Osteoblast (primary cell): ENCODE data around the gene HSP90AA1. TPM values are rescaled to one million over a fixed set of nuclear protein-coding genes. Genes with fewer than 3 reads are reported as not detected.

ENCODE experiments used
- DNase-seq: peaks from one replicate; pipeline ENCODE4 v3.0.0; 2011; ENCODE audit warnings: low spot score, mixed read lengths; ENCODE audit not compliant: insufficient read length; ENCODE audit errors: missing footprints
- H2AFZ ChIP-seq: 2 replicates; pipeline ENCODE4 v1.6.0; 2011; ENCODE audit warnings: mild to moderate bottlenecking, low read length
- H3K27ac ChIP-seq: 2 replicates; pipeline ENCODE4 v1.5.1; 2011; ENCODE audit warnings: mild to moderate bottlenecking, low read depth, low read length, moderate library complexity
- H3K27me3 ChIP-seq: 2 replicates; pipeline ENCODE4 v1.6.0; 2012; ENCODE audit warnings: mild to moderate bottlenecking, control low read depth, inconsistent platforms, low read length, moderate library complexity; ENCODE audit not compliant: insufficient read depth
- H3K36me3 ChIP-seq: 2 replicates; pipeline ENCODE4 v1.5.1; 2011; ENCODE audit warnings: mild to moderate bottlenecking, low read length, control low read depth, moderate library complexity; ENCODE audit not compliant: insufficient read depth
- H3K4me1 ChIP-seq: 2 replicates; pipeline ENCODE4 v1.5.1; 2011; ENCODE audit warnings: mild to moderate bottlenecking, low read length, control low read depth, moderate library complexity; ENCODE audit not compliant: insufficient read depth
- H3K4me2 ChIP-seq: 2 replicates; pipeline ENCODE4 v1.6.0; 2011; ENCODE audit warnings: mild to moderate bottlenecking, low read length; ENCODE audit not compliant: insufficient read depth
- H3K4me3 ChIP-seq: fragments of 200-600 bp; sonication (generic); 3 replicates; pipeline ENCODE4 v1.5.1; 2012; ENCODE audit warnings: mild to moderate bottlenecking, low read length, inconsistent platforms; ENCODE audit not compliant: insufficient read depth
- H3K79me2 ChIP-seq: 2 replicates; pipeline ENCODE4 v1.6.0; 2012; ENCODE audit warnings: mild to moderate bottlenecking, low read length, control low read depth, inconsistent platforms; ENCODE audit not compliant: insufficient read depth
- H3K9me3 ChIP-seq: 2 replicates; pipeline ENCODE4 v1.5.1; 2011; ENCODE audit warnings: low read depth, low read length, control low read depth
- H4K20me1 ChIP-seq: 2 replicates; pipeline ENCODE4 v1.6.0; 2012; ENCODE audit warnings: mild to moderate bottlenecking, low read length, control low read depth; ENCODE audit not compliant: insufficient read depth
- total RNA-seq: library from RNA; depleted of rRNA; stranded (reverse); fragments of >200 nt; gene quantifications from 2 replicates; pipeline ENCODE4 v1.2.3, GENCODE V29; 2012
- TF ChIP-seq, protein P1 (sequence below): IDR thresholded peaks from 2 replicates; pipeline ENCODE4 v1.5.1; 2011; ENCODE audit warnings: mild to moderate bottlenecking, low read depth, low read length, moderate library complexity; ENCODE audit errors: extremely low read depth

HSP90AA1 gene
- total RNA-seq, 1 donor, result 193 TPM

DNA sequence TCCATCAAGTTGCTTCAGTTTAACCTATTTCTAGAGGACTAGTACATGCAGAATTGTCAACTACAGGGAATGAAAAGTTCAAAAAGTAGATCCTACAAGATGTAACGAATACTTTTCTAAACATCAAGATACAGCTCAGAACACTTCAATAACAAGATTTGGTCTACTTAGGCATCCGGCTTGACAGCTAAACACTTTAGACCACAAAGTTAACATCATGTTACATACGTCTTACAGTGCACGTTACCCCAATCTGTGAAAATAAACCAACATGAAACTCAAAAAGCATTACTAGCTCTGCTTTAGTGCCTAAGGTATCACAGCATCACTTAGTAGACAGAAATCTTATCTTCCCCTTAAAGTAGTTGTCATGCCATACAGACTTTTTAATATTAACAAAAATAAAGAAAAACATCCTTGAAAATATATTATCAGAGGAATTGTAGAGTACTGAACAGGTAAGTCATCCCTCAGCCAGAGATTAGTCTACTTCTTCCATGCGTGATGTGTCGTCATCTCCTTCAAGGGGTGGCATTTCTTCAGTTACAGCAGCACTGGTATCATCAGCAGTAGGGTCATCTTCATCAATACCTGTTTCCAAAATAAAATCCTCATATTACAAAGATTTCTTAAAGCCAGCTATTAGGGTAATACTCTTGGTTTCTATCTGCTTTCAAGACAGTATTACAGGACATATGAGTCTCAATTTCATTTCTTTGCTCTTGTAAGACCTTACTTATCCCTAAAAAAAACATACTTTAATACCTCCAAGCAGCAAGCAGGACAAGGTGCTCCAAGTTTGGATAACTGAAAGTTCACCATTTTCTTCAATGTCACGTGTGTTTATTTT, 5.4 kb downstream of the HSP90AA1 start:
- H3K9me3 ChIP-seq, result no peaks in the 10 kb centered on the region
- no peak overlapping the region for H2AFZ ChIP-seq
- H3K4me3 ChIP-seq, result no peak overlapping the region
- no peaks in the 10 kb centered on the region for H3K27me3 ChIP-seq
- no peak overlapping the region for H3K4me2 ChIP-seq
- H4K20me1 ChIP-seq, result peaks cover 49% of the 10 kb centered on the region
- H3K27ac ChIP-seq, result no peak overlapping the region
- H3K79me2 ChIP-seq, result peaks cover 44% of the 10 kb centered on the region
- peaks cover 19% of the 10 kb centered on the region for H3K4me1 ChIP-seq
- H3K36me3 ChIP-seq, result peaks cover 68% of the 10 kb centered on the region
- no peak for DNase-seq
- TF ChIP-seq, protein P1, sequence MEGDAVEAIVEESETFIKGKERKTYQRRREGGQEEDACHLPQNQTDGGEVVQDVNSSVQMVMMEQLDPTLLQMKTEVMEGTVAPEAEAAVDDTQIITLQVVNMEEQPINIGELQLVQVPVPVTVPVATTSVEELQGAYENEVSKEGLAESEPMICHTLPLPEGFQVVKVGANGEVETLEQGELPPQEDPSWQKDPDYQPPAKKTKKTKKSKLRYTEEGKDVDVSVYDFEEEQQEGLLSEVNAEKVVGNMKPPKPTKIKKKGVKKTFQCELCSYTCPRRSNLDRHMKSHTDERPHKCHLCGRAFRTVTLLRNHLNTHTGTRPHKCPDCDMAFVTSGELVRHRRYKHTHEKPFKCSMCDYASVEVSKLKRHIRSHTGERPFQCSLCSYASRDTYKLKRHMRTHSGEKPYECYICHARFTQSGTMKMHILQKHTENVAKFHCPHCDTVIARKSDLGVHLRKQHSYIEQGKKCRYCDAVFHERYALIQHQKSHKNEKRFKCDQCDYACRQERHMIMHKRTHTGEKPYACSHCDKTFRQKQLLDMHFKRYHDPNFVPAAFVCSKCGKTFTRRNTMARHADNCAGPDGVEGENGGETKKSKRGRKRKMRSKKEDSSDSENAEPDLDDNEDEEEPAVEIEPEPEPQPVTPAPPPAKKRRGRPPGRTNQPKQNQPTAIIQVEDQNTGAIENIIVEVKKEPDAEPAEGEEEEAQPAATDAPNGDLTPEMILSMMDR, result no peak

DNA sequence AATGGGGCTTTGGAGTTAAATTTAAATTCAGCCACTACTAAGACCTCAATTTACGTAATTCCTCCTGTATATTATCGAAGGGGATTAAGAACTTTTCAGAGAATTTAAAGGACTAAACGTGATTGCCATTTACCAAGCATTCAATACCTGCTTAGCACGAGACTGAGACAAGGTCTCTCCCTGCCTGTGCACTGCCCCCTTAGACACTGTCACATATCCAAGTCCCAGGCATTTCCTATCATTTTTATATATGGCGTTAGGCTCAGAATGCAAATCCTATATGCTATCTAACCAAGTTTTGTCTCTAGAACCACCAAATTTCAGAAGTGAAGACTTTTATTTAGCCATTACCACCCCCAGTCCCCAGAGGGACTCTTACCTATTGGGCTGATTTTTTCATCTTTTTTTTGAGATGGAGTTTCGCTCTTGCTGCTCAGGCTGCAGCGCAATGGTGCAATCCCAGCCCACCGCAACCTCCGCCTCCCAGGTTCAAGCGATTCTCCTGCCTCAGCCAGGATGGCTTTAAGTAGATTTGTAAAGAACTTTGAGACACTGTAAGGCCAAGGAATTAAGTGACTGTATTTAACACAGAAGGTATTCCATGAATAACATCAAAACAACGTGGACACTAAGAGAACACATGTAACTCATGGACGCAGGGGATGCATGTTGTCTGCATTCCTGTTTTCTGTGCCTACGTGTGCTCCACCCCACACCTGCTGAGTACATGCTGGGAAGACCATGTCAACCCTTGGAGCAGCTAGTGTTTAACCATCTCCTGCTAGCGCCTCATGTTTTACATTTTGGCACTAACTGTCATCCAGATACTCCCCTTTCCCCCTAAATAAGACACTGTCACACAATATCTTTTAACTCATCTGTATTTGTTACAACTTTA, 6.4 kb downstream of the HSP90AA1 start:
- peaks cover 62% of the 10 kb centered on the region for H3K36me3 ChIP-seq
- TF ChIP-seq, protein P1, result no peak
- H3K4me3 ChIP-seq, result no peak overlapping the region
- peaks cover 34% of the 10 kb centered on the region for H3K79me2 ChIP-seq
- no peak for DNase-seq
- H3K4me2 ChIP-seq, result no peak overlapping the region
- no peak overlapping the region for H2AFZ ChIP-seq
- no peaks in the 10 kb centered on the region for H3K9me3 ChIP-seq
- H3K27ac ChIP-seq, result no peak overlapping the region
- peaks cover 15% of the 10 kb centered on the region for H3K4me1 ChIP-seq
- no peaks in the 10 kb centered on the region for H3K27me3 ChIP-seq
- H4K20me1 ChIP-seq, result peaks cover 40% of the 10 kb centered on the region

DNA sequence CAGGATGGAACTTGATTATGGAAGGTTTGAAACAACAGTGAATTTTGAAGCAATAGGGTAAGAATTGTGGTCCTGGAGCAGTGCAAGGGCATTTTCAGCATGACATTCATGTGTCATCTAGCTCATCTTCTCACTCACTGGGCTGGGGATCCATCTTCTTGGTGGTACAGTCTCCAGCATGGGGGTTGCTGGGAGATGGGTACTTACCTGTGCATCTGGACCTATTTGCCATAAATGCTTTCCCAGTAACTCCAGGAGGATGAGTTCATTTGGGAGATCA, 7.2 kb downstream of the HSP90AA1 start:
- no peak overlapping the region for H3K4me3 ChIP-seq
- no peaks in the 10 kb centered on the region for H3K27me3 ChIP-seq
- TF ChIP-seq, protein P1, result no peak
- peaks cover 54% of the 10 kb centered on the region for H3K36me3 ChIP-seq
- H3K9me3 ChIP-seq, result no peaks in the 10 kb centered on the region
- H3K79me2 ChIP-seq, result peaks cover 26% of the 10 kb centered on the region
- no peak overlapping the region for H3K4me2 ChIP-seq
- no peak overlapping the region for H3K27ac ChIP-seq
- DNase-seq, result no peak
- no peak overlapping the region for H2AFZ ChIP-seq
- H4K20me1 ChIP-seq, result peaks cover 32% of the 10 kb centered on the region
- peaks cover 7% of the 10 kb centered on the region for H3K4me1 ChIP-seq
